Suprapubic skin (tissue), 4 donors: ENCODE results near the gene CASK.

Experiments used
- CTCF ChIP-seq, 2 donors: fragments of 200-600 bp in 1 of 2; fragments of 450-650 bp in 1 of 2; sonication (generic) in 1 of 2; IDR thresholded peaks; one replicate each; pipeline ENCODE4 v1.5.1; 2016 to 2019; ENCODE audit warnings: antibody characterized with exemption in 2 of 2, mild to moderate bottlenecking in 1 of 2, moderate library complexity in 1 of 2
- EP300 ChIP-seq: sonication (generic); formaldehyde crosslinking; IDR thresholded peaks from one replicate; pipeline ENCODE4 v1.6.1; 2017; ENCODE audit warnings: antibody characterized with exemption
- POLR2AphosphoS5 ChIP-seq, 3 donors: sonication (generic); formaldehyde crosslinking; IDR thresholded peaks; one replicate each; pipeline ENCODE4 v1.6.1; 2017; ENCODE audit warnings: antibody characterized with exemption in 3 of 3

DNA sequence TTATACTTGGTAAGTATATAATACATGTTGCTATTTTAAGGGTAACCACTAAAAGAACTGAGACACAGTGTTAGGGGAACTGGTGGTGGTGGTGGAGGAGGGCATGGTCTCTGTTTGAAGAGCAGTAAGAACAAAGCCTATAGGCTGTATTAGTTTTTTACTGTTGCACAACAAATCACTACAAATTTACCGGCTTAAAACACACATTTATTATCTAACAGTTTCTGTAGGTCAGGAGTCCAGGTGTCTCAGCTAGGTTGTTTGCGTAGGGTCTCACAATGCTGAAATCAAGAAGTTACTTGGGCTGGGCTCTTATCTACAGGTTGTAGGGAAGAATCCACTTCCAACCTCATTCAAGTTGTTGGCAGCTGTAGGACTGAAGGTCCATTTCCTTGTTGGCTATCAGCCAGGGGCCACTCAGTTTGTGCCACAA lies 52.6 kb downstream of the CASK start:
- TF ChIP-seq CTCF (IDR thresholded peaks at IDR 0.05) (no peak), POLR2AphosphoS5 (IDR thresholded peaks at IDR 0.05) (no peak), EP300 (no peak)
